Sigmoid colon (tissue), 4 donors: Measurements from ENCODE around the gene TP53BP1.

ENCODE experiments used
- CTCF ChIP-seq, 4 experiments: fragments of 450-650 bp in 3 of 4; fragments of 200-600 bp in 1 of 4; IDR thresholded peaks; one replicate each; pipeline ENCODE4 v1.5.1; 2016 to 2019; ENCODE audit warnings: antibody characterized with exemption in 4 of 4, mild to moderate bottlenecking in 3 of 4, moderate library complexity in 2 of 4
- EP300 ChIP-seq, 4 donors: sonication (generic); formaldehyde crosslinking; IDR thresholded peaks; one replicate each; pipeline ENCODE4 v1.6.1; 2017; ENCODE audit warnings: antibody characterized with exemption in 4 of 4
- POLR2A ChIP-seq, 2 donors: fragments of 450-650 bp; IDR thresholded peaks; one replicate each; pipeline ENCODE4 v1.6.1; 2016; ENCODE audit warnings: antibody characterized with exemption in 2 of 2, mild to moderate bottlenecking in 2 of 2, moderate library complexity in 2 of 2
- POLR2AphosphoS5 ChIP-seq, 4 donors: sonication (generic); formaldehyde crosslinking; IDR thresholded peaks; one replicate each; pipeline ENCODE4 v1.6.1; 2017; ENCODE audit warnings: antibody characterized with exemption in 4 of 4

DNA sequence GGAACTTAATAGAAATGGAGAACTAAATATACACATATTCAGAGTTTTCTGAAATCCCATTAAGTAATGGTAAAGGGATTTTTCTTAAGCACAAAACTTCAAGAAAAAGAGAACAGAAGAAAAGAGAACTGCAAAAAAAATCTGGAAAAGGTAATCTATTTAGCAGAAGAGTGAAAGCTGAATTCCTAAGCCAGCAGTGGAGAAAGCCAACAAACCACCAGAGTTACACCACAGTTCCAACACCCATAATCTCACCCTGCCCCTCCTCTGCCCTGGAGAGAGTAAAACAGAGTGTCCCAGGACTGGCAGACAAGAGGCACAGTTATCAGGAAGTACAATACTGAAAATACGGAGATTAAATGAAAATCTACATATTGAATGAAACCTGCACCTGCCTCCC is 29.4 kb downstream of the TP53BP1 start:
- TF ChIP-seq POLR2A (IDR thresholded peaks at IDR 0.05) (no peak), CTCF (IDR thresholded peaks at IDR 0.05) (no peak), POLR2AphosphoS5 (IDR thresholded peaks at IDR 0.05) (no peak), EP300 (IDR thresholded peaks at IDR 0.05) (no peak)
